ENCODE results near the gene RPTOR.

DNA sequence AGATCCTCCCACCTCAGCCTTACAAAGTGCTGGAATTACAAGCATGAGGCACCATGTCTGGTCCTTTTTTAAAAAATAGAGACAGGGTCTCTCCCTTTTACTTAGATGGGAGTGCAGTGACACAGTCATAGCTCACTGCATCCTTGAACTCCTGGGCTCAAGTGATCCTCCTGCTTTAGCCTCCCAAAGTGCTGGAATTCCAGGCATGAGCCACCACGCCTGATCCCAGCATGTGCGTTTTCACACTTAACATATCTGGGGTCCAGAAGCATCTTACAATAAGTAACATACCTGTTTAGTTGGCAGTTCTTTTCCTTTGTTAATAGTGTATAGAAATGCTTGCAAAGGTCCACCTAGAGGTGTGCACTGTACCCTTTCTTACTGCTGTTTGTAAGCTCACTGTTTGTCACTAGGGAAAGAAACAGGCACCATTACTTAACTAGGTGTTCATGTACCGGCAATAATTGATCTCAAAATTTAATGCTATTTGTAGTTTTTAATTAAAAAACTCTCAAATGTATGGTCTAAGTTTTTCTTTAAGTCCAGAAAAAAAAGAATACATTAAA lies 221.7 kb downstream of the RPTOR start:
- TF ChIP-seq SREBF2 (IDR thresholded peaks at IDR 0.05; ENCODE audit: low read length) = no peak
- TF ChIP-seq, protein P1, sequence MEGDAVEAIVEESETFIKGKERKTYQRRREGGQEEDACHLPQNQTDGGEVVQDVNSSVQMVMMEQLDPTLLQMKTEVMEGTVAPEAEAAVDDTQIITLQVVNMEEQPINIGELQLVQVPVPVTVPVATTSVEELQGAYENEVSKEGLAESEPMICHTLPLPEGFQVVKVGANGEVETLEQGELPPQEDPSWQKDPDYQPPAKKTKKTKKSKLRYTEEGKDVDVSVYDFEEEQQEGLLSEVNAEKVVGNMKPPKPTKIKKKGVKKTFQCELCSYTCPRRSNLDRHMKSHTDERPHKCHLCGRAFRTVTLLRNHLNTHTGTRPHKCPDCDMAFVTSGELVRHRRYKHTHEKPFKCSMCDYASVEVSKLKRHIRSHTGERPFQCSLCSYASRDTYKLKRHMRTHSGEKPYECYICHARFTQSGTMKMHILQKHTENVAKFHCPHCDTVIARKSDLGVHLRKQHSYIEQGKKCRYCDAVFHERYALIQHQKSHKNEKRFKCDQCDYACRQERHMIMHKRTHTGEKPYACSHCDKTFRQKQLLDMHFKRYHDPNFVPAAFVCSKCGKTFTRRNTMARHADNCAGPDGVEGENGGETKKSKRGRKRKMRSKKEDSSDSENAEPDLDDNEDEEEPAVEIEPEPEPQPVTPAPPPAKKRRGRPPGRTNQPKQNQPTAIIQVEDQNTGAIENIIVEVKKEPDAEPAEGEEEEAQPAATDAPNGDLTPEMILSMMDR (IDR thresholded peaks at IDR 0.05 in 2 of 3, conservative IDR thresholded peaks at IDR 0.05 in 1 of 3; ENCODE audit: control insufficient read depth in 2 of 3, extremely low read depth in 1 of 3, insufficient read depth in 1 of 3, low read depth in 3 of 3, low read length in 3 of 3) = no peak
